SK-N-SH (cell line): ENCODE data around the gene P2RX4.

Source experiments
- EP300 ChIP-seq, 2 experiments: IDR thresholded peaks; 2 replicates each; pipeline versions ENCODE4 v1.4.0 to v1.6.1; 2012; ENCODE audit warnings: borderline replicate concordance in 1 of 2, low read depth in 1 of 2, low read length in 1 of 2
- JUND ChIP-seq: IDR thresholded peaks from 2 replicates; pipeline ENCODE4 v1.4.0; 2012
- TF ChIP-seq, protein P1 (sequence below): fragments of 200-600 bp; sonication (generic); IDR thresholded peaks from 2 replicates; pipeline ENCODE4 v1.6.1; 2017; ENCODE audit warnings: antibody characterized with exemption, mild to moderate bottlenecking, moderate library complexity

DNA sequence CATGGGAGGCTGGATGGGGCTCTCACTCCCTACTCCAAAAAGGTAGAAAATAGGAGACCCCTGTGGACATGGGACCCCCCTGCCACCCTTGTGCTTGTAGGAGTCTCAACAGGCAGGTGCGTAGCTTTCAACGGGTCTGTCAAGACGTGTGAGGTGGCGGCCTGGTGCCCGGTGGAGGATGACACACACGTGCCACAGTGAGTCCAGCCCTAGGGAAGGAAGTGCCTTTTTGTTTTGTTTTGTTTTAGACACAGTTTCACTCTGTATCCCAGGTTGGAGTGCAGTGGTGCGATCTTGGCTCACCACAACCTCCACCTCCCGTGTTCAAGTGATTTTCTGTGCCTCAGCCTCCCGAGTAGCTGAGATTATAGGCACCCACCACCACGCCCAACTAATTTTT is 12.9 kb downstream of the P2RX4 start:
- TF ChIP-seq, protein P1, sequence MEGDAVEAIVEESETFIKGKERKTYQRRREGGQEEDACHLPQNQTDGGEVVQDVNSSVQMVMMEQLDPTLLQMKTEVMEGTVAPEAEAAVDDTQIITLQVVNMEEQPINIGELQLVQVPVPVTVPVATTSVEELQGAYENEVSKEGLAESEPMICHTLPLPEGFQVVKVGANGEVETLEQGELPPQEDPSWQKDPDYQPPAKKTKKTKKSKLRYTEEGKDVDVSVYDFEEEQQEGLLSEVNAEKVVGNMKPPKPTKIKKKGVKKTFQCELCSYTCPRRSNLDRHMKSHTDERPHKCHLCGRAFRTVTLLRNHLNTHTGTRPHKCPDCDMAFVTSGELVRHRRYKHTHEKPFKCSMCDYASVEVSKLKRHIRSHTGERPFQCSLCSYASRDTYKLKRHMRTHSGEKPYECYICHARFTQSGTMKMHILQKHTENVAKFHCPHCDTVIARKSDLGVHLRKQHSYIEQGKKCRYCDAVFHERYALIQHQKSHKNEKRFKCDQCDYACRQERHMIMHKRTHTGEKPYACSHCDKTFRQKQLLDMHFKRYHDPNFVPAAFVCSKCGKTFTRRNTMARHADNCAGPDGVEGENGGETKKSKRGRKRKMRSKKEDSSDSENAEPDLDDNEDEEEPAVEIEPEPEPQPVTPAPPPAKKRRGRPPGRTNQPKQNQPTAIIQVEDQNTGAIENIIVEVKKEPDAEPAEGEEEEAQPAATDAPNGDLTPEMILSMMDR: no peak
- TF ChIP-seq JUND: no peak
- no peak for TF ChIP-seq EP300 (IDR thresholded peaks at IDR 0.05; ENCODE audit: borderline replicate concordance in 1 of 2, low read depth in 1 of 2, low read length in 1 of 2)
